Neural cell (in vitro differentiated cells): Measurements from ENCODE around the gene FKRP.

Experiments
- EP300 ChIP-seq: fragments of 450-650 bp; conservative IDR thresholded peaks from 2 replicates; pipeline ENCODE4 v1.6.1; 2014; ENCODE audit warnings: antibody characterized with exemption, mild to moderate bottlenecking, moderate library complexity; ENCODE audit not compliant: poor library complexity, severe bottlenecking
- RAD21 ChIP-seq: fragments of 450-650 bp; conservative IDR thresholded peaks from 2 replicates; pipeline ENCODE4 v1.6.1; 2014; ENCODE audit warnings: antibody characterized with exemption, mild to moderate bottlenecking, moderate library complexity
- REST ChIP-seq: IDR thresholded peaks from 2 replicates; pipeline ENCODE4 v1.6.1; 2012; ENCODE audit warnings: borderline replicate concordance
- SMC3 ChIP-seq: fragments of 450-650 bp; conservative IDR thresholded peaks from 2 replicates; pipeline ENCODE4 v1.6.1; 2014; ENCODE audit warnings: antibody characterized with exemption, mild to moderate bottlenecking, moderate library complexity; ENCODE audit not compliant: poor library complexity
- TAF1 ChIP-seq: IDR thresholded peaks from 2 replicates; pipeline ENCODE4 v1.6.1; 2012; ENCODE audit warnings: low read depth
- TF ChIP-seq, protein P1 (sequence below): fragments of 450-650 bp; IDR thresholded peaks from 2 replicates; pipeline ENCODE4 v1.5.1; 2014; ENCODE audit warnings: antibody characterized with exemption, mild to moderate bottlenecking, moderate library complexity; ENCODE audit not compliant: poor library complexity, severe bottlenecking

DNA sequence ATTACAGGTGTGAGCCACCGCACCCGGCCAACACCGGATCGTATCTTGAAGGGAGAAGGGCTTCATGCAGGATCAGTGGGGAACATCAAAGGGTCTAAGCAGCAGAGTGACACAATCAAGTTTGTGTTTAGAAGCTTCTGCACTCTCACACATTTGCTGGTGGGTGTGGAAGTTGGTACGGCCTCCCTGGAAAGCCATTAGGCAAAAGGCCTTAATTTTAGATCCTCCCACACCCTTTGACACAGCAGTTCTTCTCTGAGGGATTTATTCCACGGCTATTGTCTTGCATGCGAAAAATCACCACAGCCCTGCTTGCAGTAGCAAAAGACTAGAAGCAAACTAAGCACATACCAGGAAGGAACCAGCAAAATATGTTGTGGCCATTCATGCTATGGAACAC, 60.8 kb downstream of the FKRP start:
- TF ChIP-seq, protein P1, sequence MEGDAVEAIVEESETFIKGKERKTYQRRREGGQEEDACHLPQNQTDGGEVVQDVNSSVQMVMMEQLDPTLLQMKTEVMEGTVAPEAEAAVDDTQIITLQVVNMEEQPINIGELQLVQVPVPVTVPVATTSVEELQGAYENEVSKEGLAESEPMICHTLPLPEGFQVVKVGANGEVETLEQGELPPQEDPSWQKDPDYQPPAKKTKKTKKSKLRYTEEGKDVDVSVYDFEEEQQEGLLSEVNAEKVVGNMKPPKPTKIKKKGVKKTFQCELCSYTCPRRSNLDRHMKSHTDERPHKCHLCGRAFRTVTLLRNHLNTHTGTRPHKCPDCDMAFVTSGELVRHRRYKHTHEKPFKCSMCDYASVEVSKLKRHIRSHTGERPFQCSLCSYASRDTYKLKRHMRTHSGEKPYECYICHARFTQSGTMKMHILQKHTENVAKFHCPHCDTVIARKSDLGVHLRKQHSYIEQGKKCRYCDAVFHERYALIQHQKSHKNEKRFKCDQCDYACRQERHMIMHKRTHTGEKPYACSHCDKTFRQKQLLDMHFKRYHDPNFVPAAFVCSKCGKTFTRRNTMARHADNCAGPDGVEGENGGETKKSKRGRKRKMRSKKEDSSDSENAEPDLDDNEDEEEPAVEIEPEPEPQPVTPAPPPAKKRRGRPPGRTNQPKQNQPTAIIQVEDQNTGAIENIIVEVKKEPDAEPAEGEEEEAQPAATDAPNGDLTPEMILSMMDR, result no peak
- TF ChIP-seq SMC3, result no peak
- TF ChIP-seq RAD21, result no peak
- no peak for TF ChIP-seq REST
- TF ChIP-seq EP300, result no peak
- TF ChIP-seq TAF1, result no peak
